GM12864 (cell line): ENCODE measurements around the gene CAVIN2.

Experiments
- DNase-seq: peaks from one replicate; pipeline ENCODE4 v3.0.0-alpha.2; 2011; ENCODE audit warnings: low read depth
- H3K4me3 ChIP-seq: 2 replicates; pipeline ENCODE4 v1.5.1; 2011; ENCODE audit warnings: mild to moderate bottlenecking, low read depth, low read length, control low read depth
- CTCF ChIP-seq: IDR thresholded peaks from 2 replicates; pipeline ENCODE4 v1.5.1; 2011; ENCODE audit warnings: low read depth, mild to moderate bottlenecking, moderate library complexity, low read length, control low read depth, inconsistent platforms; ENCODE audit errors: missing control alignments

The CAVIN2 gene

GRCh38 chr2:191851158-191851557, 4.3 kb upstream of the CAVIN2 start:
- no peak for TF ChIP-seq CTCF
- DNase-seq: no peak
- H3K4me3 ChIP-seq: no peak overlapping the region

DNA sequence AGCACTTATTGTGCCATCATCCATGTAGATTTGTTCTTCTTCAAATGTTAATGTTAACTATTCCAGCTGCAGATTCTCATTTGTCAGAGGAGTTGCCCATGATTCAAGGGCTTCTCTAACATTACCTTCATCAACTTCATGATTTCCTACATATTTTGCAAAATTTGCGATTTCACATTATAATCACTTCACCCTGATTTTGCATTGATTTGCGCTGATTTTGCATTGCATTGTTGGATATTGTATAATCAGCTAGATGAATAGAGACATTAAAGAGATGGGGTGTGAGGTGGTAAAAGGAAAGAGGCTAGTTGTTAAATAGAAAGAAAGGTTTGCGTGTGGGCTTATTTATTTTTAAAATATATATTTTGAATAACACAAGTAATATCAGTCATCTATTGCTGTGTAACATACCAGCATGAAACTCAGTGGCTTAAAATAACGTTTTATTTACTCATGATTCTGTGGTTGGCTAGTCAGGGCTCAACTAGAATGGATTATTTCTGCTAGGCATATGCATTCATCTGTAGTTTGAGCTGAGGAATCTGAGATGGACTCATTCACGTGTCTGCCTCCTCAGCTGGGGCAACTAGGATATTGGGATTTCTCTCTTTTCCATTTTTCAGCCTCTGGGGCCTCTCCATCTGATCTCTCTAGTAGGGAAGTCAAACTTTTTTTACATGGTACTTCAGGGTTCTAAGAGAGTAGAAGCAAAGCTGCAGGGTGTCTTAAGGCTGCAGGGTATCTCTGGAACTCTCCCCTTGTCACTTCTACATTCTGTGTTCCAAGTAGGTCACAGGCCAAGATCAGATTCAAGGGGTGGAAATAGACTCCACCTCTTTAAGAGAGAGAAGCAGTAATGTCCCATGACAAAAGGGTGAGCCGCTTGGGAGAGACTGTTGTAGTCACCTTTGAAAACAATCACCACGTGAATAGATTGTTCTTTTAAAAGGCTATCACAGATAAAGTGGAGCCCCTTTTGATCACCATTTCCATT, 2.2 kb upstream of the CAVIN2 start:
- H3K4me3 ChIP-seq: no peak overlapping the region
- no peak for DNase-seq
- no peak for TF ChIP-seq CTCF

DNA sequence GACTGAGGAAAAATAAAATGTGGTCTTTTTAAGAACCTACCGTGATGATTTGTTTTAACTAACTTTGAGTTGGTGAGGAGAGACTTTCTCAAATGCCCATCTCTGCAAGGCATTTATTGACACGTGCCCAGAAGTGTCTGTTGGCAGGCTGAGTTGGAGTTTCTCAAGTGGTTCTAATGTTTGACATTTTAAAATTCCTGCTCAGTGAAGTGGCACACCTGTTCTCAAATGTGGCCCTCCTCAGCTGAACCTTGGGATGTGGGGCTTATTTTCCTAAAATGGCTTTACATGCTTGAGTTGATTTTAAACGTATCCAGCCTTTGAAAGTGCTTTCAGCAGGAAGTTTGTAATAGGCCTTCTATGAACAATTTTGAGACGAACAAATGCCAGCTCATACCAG, 876 bp upstream of the CAVIN2 start:
- TF ChIP-seq CTCF: no peak
- DNase-seq: no peak
- H3K4me3 ChIP-seq: no peak overlapping the region

GRCh38 chr2:191845876-191846514, 893 bp downstream of the CAVIN2 start:
- no peak for DNase-seq
- no peak overlapping the region for H3K4me3 ChIP-seq
- TF ChIP-seq CTCF: no peak

- no peak for TF ChIP-seq CTCF
- H3K4me3 ChIP-seq: no peak overlapping the region
- DNase-seq: no peak
Observed at GRCh38 chr2:191845248-191845715, 1.6 kb downstream of the CAVIN2 start.

DNA sequence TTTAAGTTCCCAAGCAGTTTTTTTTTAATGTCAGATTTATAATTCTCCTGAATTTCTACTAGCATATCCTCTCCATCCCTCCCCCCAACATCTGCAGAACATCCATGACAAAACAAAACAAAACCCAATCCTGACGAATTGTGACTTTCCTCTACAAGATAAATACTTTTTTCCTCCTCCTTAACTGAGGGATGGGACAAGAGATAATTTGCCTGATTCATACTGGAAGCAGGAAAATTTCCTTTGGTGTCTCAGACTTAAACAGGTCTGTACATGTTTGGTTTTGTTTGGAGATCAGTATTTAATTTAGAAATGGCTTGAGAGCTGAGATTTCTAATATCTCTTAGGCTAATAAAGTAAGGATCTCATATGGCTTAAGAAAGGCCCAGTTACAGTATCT, 2.2 kb downstream of the CAVIN2 start:
- no peak for DNase-seq
- TF ChIP-seq CTCF: no peak
- H3K4me3 ChIP-seq: no peak overlapping the region

- TF ChIP-seq CTCF: no peak
- DNase-seq: no peak
- no peak overlapping the region for H3K4me3 ChIP-seq
Observed at GRCh38 chr2:191840921-191841320, 6.0 kb downstream of the CAVIN2 start.
